H9 (cell line): ENCODE data around the gene S100A16. TPM values are rescaled to one million over a fixed set of nuclear protein-coding genes. Genes with fewer than 3 reads are reported as not detected.

Source experiments
- DNase-seq: peaks from one replicate; pipeline ENCODE4 v3.0.0-alpha.2; 2017
- H2AFZ ChIP-seq: one replicate; pipeline ENCODE4 v1.6.1; 2013; ENCODE audit warnings: mild to moderate bottlenecking, low read length, control low read depth, moderate library complexity
- H2AK5ac ChIP-seq: 2 replicates; pipeline ENCODE4 v1.6.1; 2013; ENCODE audit warnings: low read length, control low read depth, mixed read lengths; ENCODE audit not compliant: insufficient read length
- H2BK120ac ChIP-seq: one replicate; pipeline ENCODE4 v1.6.1; 2013; ENCODE audit warnings: low read depth, mild to moderate bottlenecking, low read length, control low read depth, inconsistent platforms; ENCODE audit not compliant: poor library complexity, severe bottlenecking
- H2BK12ac ChIP-seq: 2 replicates; pipeline ENCODE4 v1.6.1; 2013; ENCODE audit warnings: low read length, control low read depth, mixed read lengths, low read depth; ENCODE audit not compliant: insufficient read length
- H2BK15ac ChIP-seq: 2 replicates; pipeline ENCODE4 v1.6.1; 2013; ENCODE audit warnings: low read depth, low read length, control low read depth
- H2BK20ac ChIP-seq: one replicate; pipeline ENCODE4 v1.6.1; 2013; ENCODE audit warnings: low read depth, mild to moderate bottlenecking, low read length, control low read depth, inconsistent platforms; ENCODE audit not compliant: poor library complexity, severe bottlenecking
- H2BK5ac ChIP-seq: 2 replicates; pipeline ENCODE4 v1.6.1; 2013; ENCODE audit warnings: low read length, control low read depth, mixed read lengths; ENCODE audit not compliant: insufficient read length
- H3K14ac ChIP-seq: 2 replicates; pipeline ENCODE4 v1.6.1; 2013; ENCODE audit warnings: low read length, control low read depth; ENCODE audit not compliant: insufficient read depth
- H3K18ac ChIP-seq: 2 replicates; pipeline ENCODE4 v1.6.1; 2013; ENCODE audit warnings: low read depth, mild to moderate bottlenecking, mixed read lengths, low read length, control low read depth; ENCODE audit not compliant: insufficient read length
- H3K23ac ChIP-seq: 2 replicates; pipeline ENCODE4 v1.6.1; 2013; ENCODE audit warnings: low read length, control low read depth, mixed read lengths, low read depth; ENCODE audit not compliant: insufficient read length
- H3K23me2 ChIP-seq: 2 replicates; pipeline ENCODE4 v1.6.1; 2013; ENCODE audit warnings: low read depth, mild to moderate bottlenecking, mixed read lengths, low read length, control low read depth; ENCODE audit not compliant: insufficient read length, poor library complexity, severe bottlenecking
- H3K27ac ChIP-seq: 2 replicates; pipeline ENCODE4 v1.5.1; 2013; ENCODE audit warnings: low read length, control low read depth, mixed read lengths, low read depth; ENCODE audit not compliant: insufficient read length
- H3K27me3 ChIP-seq: 2 replicates; pipeline ENCODE4 v1.6.1; 2013; ENCODE audit warnings: low read length, control low read depth, inconsistent platforms; ENCODE audit not compliant: insufficient read depth
- H3K4ac ChIP-seq: 2 replicates; pipeline ENCODE4 v1.6.1; 2013; ENCODE audit warnings: low read depth, mild to moderate bottlenecking, control low read depth, inconsistent platforms, low read length, moderate library complexity
- H3K4me1 ChIP-seq: 2 replicates; pipeline ENCODE4 v1.6.1; 2013; ENCODE audit warnings: low read length, control low read depth, inconsistent platforms; ENCODE audit not compliant: insufficient read depth
- H3K4me2 ChIP-seq: 2 replicates; pipeline ENCODE4 v1.6.1; 2013; ENCODE audit warnings: low read length, control low read depth, mixed read lengths; ENCODE audit not compliant: insufficient read length, insufficient read depth
- H3K56ac ChIP-seq: 2 replicates; pipeline ENCODE4 v1.6.1; 2013; ENCODE audit warnings: low read depth, mild to moderate bottlenecking, mixed read lengths, low read length, control low read depth; ENCODE audit not compliant: insufficient read length
- H3K79me1 ChIP-seq: 2 replicates; pipeline ENCODE4 v1.6.1; 2013; ENCODE audit warnings: low read depth, mild to moderate bottlenecking, moderate library complexity, low read length, control low read depth, inconsistent platforms; ENCODE audit not compliant: insufficient read depth, poor library complexity, severe bottlenecking
- H3K79me2 ChIP-seq: 2 replicates; pipeline ENCODE4 v1.6.1; 2013; ENCODE audit warnings: low read length, control low read depth, inconsistent platforms; ENCODE audit not compliant: insufficient read depth
- H3K9ac ChIP-seq: 2 replicates; pipeline ENCODE4 v1.6.1; 2013; ENCODE audit warnings: low read length, control low read depth, mixed read lengths; ENCODE audit not compliant: insufficient read length; ENCODE audit errors: extremely low read depth
- H3K9me3 ChIP-seq: one replicate; pipeline ENCODE4 v1.6.1; 2013; ENCODE audit warnings: low read depth, low read length, inconsistent platforms; ENCODE audit not compliant: control insufficient read depth
- H3T11ph ChIP-seq: one replicate; pipeline ENCODE4 v1.6.1; 2013; ENCODE audit warnings: mild to moderate bottlenecking, low read length, control low read depth, inconsistent platforms
- H4K20me1 ChIP-seq: one replicate; pipeline ENCODE4 v1.6.1; 2013; ENCODE audit not compliant: control insufficient read depth, insufficient read length, insufficient read depth
- H4K5ac ChIP-seq: 2 replicates; pipeline ENCODE4 v1.6.1; 2013; ENCODE audit warnings: low read depth, mild to moderate bottlenecking, mixed read lengths, low read length, control low read depth; ENCODE audit not compliant: insufficient read length
- H4K8ac ChIP-seq: replicated peaks from 2 replicates; pipeline ENCODE4 v1.6.1; 2013; ENCODE audit warnings: low read length, control low read depth, mixed read lengths, low read depth; ENCODE audit not compliant: insufficient read length
- H4K91ac ChIP-seq: 2 replicates; pipeline ENCODE4 v1.6.1; 2013; ENCODE audit warnings: low read depth, mild to moderate bottlenecking, moderate library complexity, mixed read lengths, low read length, control low read depth; ENCODE audit not compliant: insufficient read length
- H3K27ac Mint-ChIP-seq, 3 experiments: 2 replicates in 2 of 3; 3 replicates in 1 of 3; pipeline ENCODE4 v1.8.0; 2020 to 2021; ENCODE audit warnings: mixed read lengths in 3 of 3, mild to moderate bottlenecking in 1 of 3, moderate library complexity in 1 of 3
- H3K27me3 Mint-ChIP-seq: 2 replicates; pipeline ENCODE4 v1.8.0; 2021; ENCODE audit warnings: low read depth, mild to moderate bottlenecking, moderate library complexity, mixed read lengths
- H3K36me3 Mint-ChIP-seq, 3 experiments: 2 replicates in 2 of 3; 3 replicates in 1 of 3; pipeline ENCODE4 v1.8.0; 2020 to 2021; ENCODE audit warnings: low read depth in 3 of 3, mixed read lengths in 3 of 3; ENCODE audit not compliant: insufficient read depth in 1 of 3
- H3K4me1 Mint-ChIP-seq, 2 experiments: 2 replicates each; pipeline ENCODE4 v1.8.0; 2020; ENCODE audit warnings: mixed read lengths in 2 of 2
- H3K4me3 Mint-ChIP-seq, 2 experiments: 2 replicates in 1 of 2; 3 replicates in 1 of 2; pipeline ENCODE4 v1.8.0; 2020 to 2021; ENCODE audit warnings: mild to moderate bottlenecking in 2 of 2, mixed read lengths in 2 of 2, moderate library complexity in 1 of 2
- H3K9me3 Mint-ChIP-seq, 2 experiments: 2 replicates in 1 of 2; 3 replicates in 1 of 2; pipeline ENCODE4 v1.8.0; 2020; ENCODE audit warnings: mild to moderate bottlenecking in 2 of 2, mixed read lengths in 2 of 2, moderate library complexity in 1 of 2
- WGBS: extraction: QIAGEN DNeasy Blood & Tissue Kit; methylation state at CpG from one replicate; pipeline ENCODE4 v1.1.7; 2013; ENCODE audit warnings: missing lambda C conversion rate, low lambda C conversion rate, mixed read lengths; ENCODE audit not compliant: insufficient read length; ENCODE audit errors: extremely low coverage; 5-methylcytosine and 5-hydroxymethylcytosine counted together
- total RNA-seq: library from RNA; stranded (reverse); gene quantifications from 2 replicates; pipeline ENCODE4 v1.2.1, GENCODE V29; 2021
- TF ChIP-seq, protein P1 (sequence below): fragments of 200-600 bp; sonication (generic); conservative IDR thresholded peaks from 3 replicates; pipeline ENCODE4 v1.8.0; 2021; ENCODE audit warnings: antibody characterized with exemption, mild to moderate bottlenecking

S100A16 gene
- total RNA-seq, 1 experiment from 2014 or later = 8.0 TPM

DNA sequence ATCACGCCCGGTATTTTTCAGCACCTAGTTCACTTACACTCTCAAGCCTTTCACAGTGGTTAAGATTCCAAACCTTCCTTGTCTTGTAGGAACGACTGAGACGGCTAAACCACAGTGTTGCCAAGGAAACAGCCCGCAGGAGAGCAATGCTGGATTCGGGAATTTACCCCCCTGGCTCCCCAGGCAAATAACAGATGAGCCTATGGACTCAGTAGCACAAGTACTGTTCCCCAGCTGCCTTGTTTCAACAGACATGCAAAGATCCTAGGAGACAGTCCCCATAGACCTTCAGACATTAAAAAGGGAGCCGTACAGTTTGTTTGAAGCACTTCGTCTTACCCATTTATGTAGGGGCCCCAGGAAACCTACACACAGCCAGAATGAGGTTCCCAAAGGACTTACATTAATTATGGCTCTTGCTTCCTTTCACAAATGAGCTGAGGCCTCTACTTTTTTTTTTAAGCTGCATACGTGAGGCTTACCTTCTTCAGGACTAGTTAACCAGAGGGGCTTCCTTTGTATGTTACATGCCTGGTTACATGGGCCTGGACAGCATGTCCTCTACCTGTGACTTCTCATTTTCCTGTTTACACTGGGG, 48.3 kb upstream of the S100A16 start:
- H3T11ph ChIP-seq = no peak overlapping the region
- H3K27me3 Mint-ChIP-seq = no peaks in the 10 kb centered on the region
- H4K91ac ChIP-seq = no peak overlapping the region
- H3K27ac ChIP-seq = no peak overlapping the region
- H3K27ac Mint-ChIP-seq = peak overlapping the region; percentile 65 to 93 (median 76); a peak in 5 of 7 replicates
- no peak overlapping the region for H3K9ac ChIP-seq
- H4K8ac ChIP-seq = no peak overlapping the region
- no peaks in the 10 kb centered on the region for H3K27me3 ChIP-seq
- no peak overlapping the region for H2AK5ac ChIP-seq
- H3K79me2 ChIP-seq = no peaks in the 10 kb centered on the region; the same call in 1 of the 2 replicates
- H2BK15ac ChIP-seq = no peak overlapping the region
- no peak overlapping the region for H3K18ac ChIP-seq
- no peak overlapping the region for H3K23ac ChIP-seq
- H3K9me3 Mint-ChIP-seq = no peaks in the 10 kb centered on the region; a peak in 1 of 5 replicates
- H3K23me2 ChIP-seq = peaks cover 5% of the 10 kb centered on the region
- H3K9me3 ChIP-seq = no peaks in the 10 kb centered on the region
- no peak overlapping the region for H3K4ac ChIP-seq
- H3K4me3 Mint-ChIP-seq = peak overlapping the region in 1 of 2 experiments; percentile 8; a peak in 1 of 5 replicates
- H2AFZ ChIP-seq = no peak overlapping the region
- DNase-seq = no peak
- H2BK12ac ChIP-seq = no peak overlapping the region
- H2BK5ac ChIP-seq = no peak overlapping the region
- H3K36me3 Mint-ChIP-seq = peaks cover 26 to 60% (median 36%) of the 10 kb centered on the region in 3 experiments
- no peaks in the 10 kb centered on the region for H4K20me1 ChIP-seq
- no peak overlapping the region for H3K56ac ChIP-seq
- peaks cover 5% of the 10 kb centered on the region for H3K79me1 ChIP-seq
- no peak overlapping the region for H4K5ac ChIP-seq
- H3K4me1 Mint-ChIP-seq = peaks cover 9% of the 10 kb centered on the region in 2 experiments
- WGBS = no CpG with 5 or more reads among the region's 9 CpGs
- H3K14ac ChIP-seq = no peak overlapping the region
- H3K4me2 ChIP-seq = no peak overlapping the region
- TF ChIP-seq, protein P1, sequence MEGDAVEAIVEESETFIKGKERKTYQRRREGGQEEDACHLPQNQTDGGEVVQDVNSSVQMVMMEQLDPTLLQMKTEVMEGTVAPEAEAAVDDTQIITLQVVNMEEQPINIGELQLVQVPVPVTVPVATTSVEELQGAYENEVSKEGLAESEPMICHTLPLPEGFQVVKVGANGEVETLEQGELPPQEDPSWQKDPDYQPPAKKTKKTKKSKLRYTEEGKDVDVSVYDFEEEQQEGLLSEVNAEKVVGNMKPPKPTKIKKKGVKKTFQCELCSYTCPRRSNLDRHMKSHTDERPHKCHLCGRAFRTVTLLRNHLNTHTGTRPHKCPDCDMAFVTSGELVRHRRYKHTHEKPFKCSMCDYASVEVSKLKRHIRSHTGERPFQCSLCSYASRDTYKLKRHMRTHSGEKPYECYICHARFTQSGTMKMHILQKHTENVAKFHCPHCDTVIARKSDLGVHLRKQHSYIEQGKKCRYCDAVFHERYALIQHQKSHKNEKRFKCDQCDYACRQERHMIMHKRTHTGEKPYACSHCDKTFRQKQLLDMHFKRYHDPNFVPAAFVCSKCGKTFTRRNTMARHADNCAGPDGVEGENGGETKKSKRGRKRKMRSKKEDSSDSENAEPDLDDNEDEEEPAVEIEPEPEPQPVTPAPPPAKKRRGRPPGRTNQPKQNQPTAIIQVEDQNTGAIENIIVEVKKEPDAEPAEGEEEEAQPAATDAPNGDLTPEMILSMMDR = no peak
- 0 out of 2 replicates have a peak, but pooled peaks cover 2% of the 10 kb centered on the region for H3K4me1 ChIP-seq
- H2BK20ac ChIP-seq = no peak overlapping the region
- no peak overlapping the region for H2BK120ac ChIP-seq
